Transverse colon (tissue), 3 donors: ENCODE measurements around the gene TMPRSS11E.

Experiments used
- CTCF ChIP-seq, 5 experiments: fragments of 200-600 bp in 3 of 5; fragments of 450-650 bp in 2 of 5; sonication (generic) in 3 of 5; IDR thresholded peaks; 1 replicate in 2 of 5; 2 replicates in 3 of 5; pipeline ENCODE4 v1.5.1; 2016 to 2017; ENCODE audit warnings: antibody characterized with exemption in 5 of 5, inconsistent platforms in 3 of 5, mild to moderate bottlenecking in 2 of 5, moderate library complexity in 1 of 5
- POLR2A ChIP-seq: fragments of 450-650 bp; IDR thresholded peaks from one replicate; pipeline ENCODE4 v1.6.1; 2016; ENCODE audit warnings: antibody characterized with exemption, mild to moderate bottlenecking, moderate library complexity

- TF ChIP-seq CTCF (IDR thresholded peaks at IDR 0.05): no peak
- TF ChIP-seq POLR2A: no peak
These were observed 88.7 kb downstream of the TMPRSS11E start for GRCh38 chr4:68535974-68536373.
